A549 treated with dexamethasone at 1 μM for 4 hours (cell line): ENCODE results near the gene ADPRHL1. TPM values are rescaled to one million over a fixed set of nuclear protein-coding genes. Genes with fewer than 3 reads are reported as not detected.

Experiments used
- total RNA-seq: library from RNA; stranded (reverse); fragments of 200-300 nt; extraction: Qiagen RNA extraction; gene quantifications from 5 replicates; pipeline ENCODE4 v1.2.3, GENCODE V29; 2022

ADPRHL1 gene
- 14.8 to 17.4 TPM (median 16.5 TPM) in 5 replicates for total RNA-seq

GRCh38 chr13:113452942-113453901, at the start of gene ADPRHL1:
Gene ADPRHL1, minus strand, starts transcription at chr13:113453488. Its CDS starts 51 bp downstream, at chr13:113453437.

GRCh38 chr13:113490496-113491417, 37.5 kb upstream of the ADPRHL1 start, which contains the start of gene DCUN1D2:
Gene DCUN1D2, minus strand, starts transcription at chr13:113490711. Its CDS starts 42 bp downstream, at chr13:113490669.

Other genes starting within 250 kb of the ADPRHL1 start
- gene PCID2, start 244.8 kb downstream of the ADPRHL1 start, total RNA-seq, result 35.1 to 40.3 TPM (median 37.7 TPM) in 5 replicates
- 46.8 to 55.4 TPM (median 51.1 TPM) in 5 replicates for gene CUL4A, start 243.9 kb downstream of the ADPRHL1 start, total RNA-seq
- gene LAMP1, start 156.2 kb downstream of the ADPRHL1 start, total RNA-seq, result 71.5 to 96.8 TPM (median 94.8 TPM) in 5 replicates
- 1.9 to 2.2 TPM (median 2.0 TPM) in 5 replicates for gene GRTP1, start 89.4 kb downstream of the ADPRHL1 start, total RNA-seq
- gene DCUN1D2, start 37.2 kb upstream of the ADPRHL1 start, total RNA-seq, result 7.2 to 10.7 TPM (median 10.4 TPM) in 5 replicates
- gene TFDP1, start 131.3 kb upstream of the ADPRHL1 start, total RNA-seq, result 88.7 to 105 TPM (median 101 TPM) in 5 replicates
- not detected in 5 replicates for gene ATP4B, start 204.7 kb upstream of the ADPRHL1 start, total RNA-seq
- 0.03 TPM in 1 of 5 replicates, not detected in the others for gene GRK1, start 213.7 kb upstream of the ADPRHL1 start, total RNA-seq